ENCODE results near the gene PKMYT1. TPM values are rescaled to one million over a fixed set of nuclear protein-coding genes. Genes with fewer than 3 reads are reported as not detected.
"Not testable (repeated sequence)": the region's sequence is repeated elsewhere in the genome, so short reads cannot be mapped to it uniquely, and the experiment has no call there.

Gene PKMYT1
- total and polyA plus RNA-seq, 7 experiments from 2014 or later, result 0.93 to 89.1 TPM; not detected in 5

DNA sequence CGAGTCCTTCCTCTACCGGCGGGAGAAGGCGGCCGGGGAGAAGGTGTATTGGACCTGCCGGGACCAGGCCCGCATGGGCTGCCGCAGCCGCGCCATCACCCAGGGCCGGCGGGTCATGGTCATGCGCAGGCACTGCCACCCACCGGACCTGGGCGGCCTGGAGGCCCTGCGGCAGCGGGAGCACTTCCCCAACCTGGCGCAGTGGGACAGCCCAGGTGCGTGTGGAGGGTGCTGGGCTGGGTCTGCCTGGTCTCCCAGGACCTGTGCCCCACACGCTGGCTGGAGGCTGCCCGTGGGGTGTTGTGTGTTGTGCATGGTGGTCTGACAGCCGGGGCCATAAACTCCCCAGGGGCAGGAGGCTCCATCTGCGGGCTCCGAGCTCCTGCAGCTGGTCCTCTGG lies 43.1 kb downstream of the PKMYT1 start:
- no peak for ATAC-seq
- intact Hi-C loops (cut with micrococcal nuclease), result no loop called here
- ChIA-PET CTCF (no interaction called here), POLR2A (no interaction called here)
- Histone ChIP-seq H3K4me3 (ENCODE audit: low read length) (no peak overlapping the region), H3K9me3 (ENCODE audit: control insufficient read depth in 2 of 3, low read length in 3 of 3) (no peaks in the 10 kb centered on the region), H3K27me3 (ENCODE audit: control insufficient read depth in 2 of 2, insufficient read depth in 2 of 2, low read length in 2 of 2) (no peaks in the 10 kb centered on the region), H3K4me1 (ENCODE audit: control insufficient read depth in 2 of 2, insufficient read depth in 2 of 2, low read length in 2 of 2) (no peaks in the 10 kb centered on the region), H3K36me3 (ENCODE audit: control insufficient read depth in 2 of 3, insufficient read depth in 3 of 3, low read length in 3 of 3) (peaks cover 3 to 88% (median 11%) of the 10 kb centered on the region in 3 experiments), H3K27ac (ENCODE audit: low read depth, low read length) (no peak overlapping the region)
- Mint-ChIP-seq H3K4me3 (no peak overlapping the region), H3K9me3 (no peaks in the 10 kb centered on the region), H3K36me3 (peaks cover 6 to 31% (median 13%) of the 10 kb centered on the region in 5 donors), H3K27me3 (no peaks in the 10 kb centered on the region), H3K27ac (no peak overlapping the region), H3K4me1 (peaks cover 0 to 6% (median 0%) of the 10 kb centered on the region in 7 donors)
- DNase-seq, result no peak

DNA sequence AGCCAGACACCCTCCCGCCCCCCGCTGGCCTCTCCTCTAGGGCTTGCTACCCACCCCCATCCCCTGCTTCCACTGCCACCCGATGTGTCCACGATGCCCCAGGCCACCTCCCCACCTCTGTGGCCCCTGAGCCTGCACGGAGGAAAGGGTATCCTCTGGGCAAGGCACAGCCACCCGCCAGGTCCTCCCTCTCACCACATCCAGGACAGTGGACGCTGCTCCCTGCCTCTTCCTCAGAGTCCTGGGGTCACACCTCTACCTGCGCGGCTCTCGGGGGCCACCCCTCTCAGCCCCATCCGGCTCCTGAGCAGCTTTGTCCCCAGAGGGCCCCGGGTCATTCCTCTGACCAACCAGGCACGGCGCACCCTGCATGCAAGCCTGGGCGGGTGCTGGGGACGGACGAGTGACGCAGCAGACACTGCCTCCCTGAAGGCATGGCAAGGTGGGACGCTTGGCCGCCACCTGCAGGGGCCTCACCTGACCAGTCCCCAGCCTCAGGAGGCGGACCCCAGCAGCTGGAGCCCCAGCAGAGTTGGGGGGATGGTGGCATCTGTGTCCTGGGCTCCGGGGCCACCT lies 43.7 kb downstream of the PKMYT1 start:
- Mint-ChIP-seq H3K27me3 (no peaks in the 10 kb centered on the region), H3K36me3 (peaks cover 6 to 29% (median 12%) of the 10 kb centered on the region in 5 donors), H3K27ac (no peak overlapping the region), H3K4me1 (peaks cover 0 to 6% (median 0%) of the 10 kb centered on the region in 7 donors), H3K4me3 (no peak overlapping the region), H3K9me3 (no peaks in the 10 kb centered on the region)
- intact Hi-C loops (cut with micrococcal nuclease), result no loop called here
- DNase-seq, result no peak
- H3K4me1 ChIP-seq (ENCODE audit: control insufficient read depth in 2 of 2, insufficient read depth in 2 of 2, low read length in 2 of 2), result no peaks in the 10 kb centered on the region
- H3K9me3 ChIP-seq (ENCODE audit: control insufficient read depth in 2 of 3, low read length in 3 of 3), result no peaks in the 10 kb centered on the region
- no peaks in the 10 kb centered on the region for H3K27me3 ChIP-seq (ENCODE audit: control insufficient read depth in 2 of 2, insufficient read depth in 2 of 2, low read length in 2 of 2)
- no peak overlapping the region for H3K27ac ChIP-seq (ENCODE audit: low read depth, low read length)
- H3K36me3 ChIP-seq (ENCODE audit: control insufficient read depth in 2 of 3, insufficient read depth in 3 of 3, low read length in 3 of 3), result peaks cover 3 to 86% (median 11%) of the 10 kb centered on the region in 3 experiments
- H3K4me3 ChIP-seq (ENCODE audit: low read length), result no peak overlapping the region
- CTCF ChIA-PET, result no interaction called here
- POLR2A ChIA-PET, result no interaction called here
- ATAC-seq, result no peak

GRCh38 chr16:2934450-2934849 lies 45.8 kb downstream of the PKMYT1 start:
- peaks cover 6 to 21% (median 9%) of the 10 kb centered on the region in 5 donors for H3K36me3 Mint-ChIP-seq

DNA sequence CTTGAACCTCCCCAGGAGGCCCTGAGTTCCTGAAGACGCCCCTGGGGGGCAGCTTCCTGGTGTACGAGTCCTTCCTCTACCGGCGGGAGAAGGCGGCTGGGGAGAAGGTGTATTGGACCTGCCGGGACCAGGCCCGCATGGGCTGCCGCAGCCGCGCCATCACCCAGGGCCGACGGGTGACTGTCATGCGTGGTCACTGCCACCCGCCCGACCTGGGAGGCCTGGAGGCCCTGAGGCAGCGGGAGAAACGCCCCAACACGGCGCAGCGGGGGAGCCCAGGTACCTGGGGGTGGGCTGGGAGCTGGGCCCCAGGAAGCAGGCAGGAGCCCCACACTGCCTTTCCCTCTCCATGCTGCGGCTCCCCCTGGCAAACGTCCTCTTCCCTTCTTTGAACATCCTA lies 46.5 kb downstream of the PKMYT1 start:
- Histone ChIP-seq H3K4me1 (ENCODE audit: control insufficient read depth in 2 of 2, insufficient read depth in 2 of 2, low read length in 2 of 2) (no peaks in the 10 kb centered on the region), H3K36me3 (ENCODE audit: control insufficient read depth in 2 of 3, insufficient read depth in 3 of 3, low read length in 3 of 3) (peaks cover 0 to 81% (median 3%) of the 10 kb centered on the region in 3 experiments), H3K9me3 (ENCODE audit: control insufficient read depth in 2 of 3, low read length in 3 of 3) (no peaks in the 10 kb centered on the region), H3K27ac (ENCODE audit: low read depth, low read length) (no peak overlapping the region), H3K4me3 (ENCODE audit: low read length) (no peak overlapping the region), H3K27me3 (ENCODE audit: control insufficient read depth in 2 of 2, insufficient read depth in 2 of 2, low read length in 2 of 2) (no peaks in the 10 kb centered on the region)
- no peak overlapping the region for H3K4me3 Mint-ChIP-seq
- H3K27me3 Mint-ChIP-seq, result no peaks in the 10 kb centered on the region
- peaks cover 5 to 16% (median 9%) of the 10 kb centered on the region in 5 donors for H3K36me3 Mint-ChIP-seq
- H3K9me3 Mint-ChIP-seq, result no peaks in the 10 kb centered on the region
- CTCF ChIA-PET, result no interaction called here
- no peak for DNase-seq
- ATAC-seq, result no peak
- POLR2A ChIA-PET, result no interaction called here
- H3K4me1 Mint-ChIP-seq, result peaks cover 0 to 6% (median 0%) of the 10 kb centered on the region in 7 donors
- no peak overlapping the region for H3K27ac Mint-ChIP-seq
- intact Hi-C loops (cut with micrococcal nuclease), result no loop called here

More at GRCh38 chr16:2934450-2934849, 45.8 kb downstream of the PKMYT1 start:
- Histone ChIP-seq H3K27ac (ENCODE audit: low read depth, low read length) (no peak overlapping the region), H3K9me3 (ENCODE audit: control insufficient read depth in 2 of 3, low read length in 3 of 3) (no peaks in the 10 kb centered on the region), H3K4me1 (ENCODE audit: control insufficient read depth in 2 of 2, insufficient read depth in 2 of 2, low read length in 2 of 2) (no peaks in the 10 kb centered on the region), H3K4me3 (ENCODE audit: low read length) (no peak overlapping the region), H3K27me3 (ENCODE audit: control insufficient read depth in 2 of 2, insufficient read depth in 2 of 2, low read length in 2 of 2) (no peaks in the 10 kb centered on the region), H3K36me3 (ENCODE audit: control insufficient read depth in 2 of 3, insufficient read depth in 3 of 3, low read length in 3 of 3) (peaks cover under 1 to 81% (median 3%) of the 10 kb centered on the region in 3 experiments)
- Mint-ChIP-seq H3K27ac (peak overlapping the region in 2 of 9 donors; percentile 10 to 14), H3K27me3 (no peaks in the 10 kb centered on the region), H3K4me3 (no peak overlapping the region), H3K9me3 (no peaks in the 10 kb centered on the region), H3K4me1 (peaks cover 0 to 6% (median 0%) of the 10 kb centered on the region in 7 donors)
- intact Hi-C loops (cut with micrococcal nuclease), result no loop called here
- POLR2A ChIA-PET, result no interaction called here
- CTCF ChIA-PET, result no interaction called here
- DNase-seq, result no peak
- ATAC-seq, result no peak

- Mint-ChIP-seq H3K4me3 (no peak overlapping the region), H3K4me1 (peaks cover 0 to 6% (median 0%) of the 10 kb centered on the region in 7 donors), H3K27ac (no peak overlapping the region), H3K36me3 (peaks cover 5 to 15% (median 9%) of the 10 kb centered on the region in 5 donors), H3K27me3 (no peaks in the 10 kb centered on the region), H3K9me3 (no peaks in the 10 kb centered on the region)
- ChIA-PET POLR2A (no interaction called here), CTCF (no interaction called here)
- no peak overlapping the region for H3K4me3 ChIP-seq (ENCODE audit: low read length)
- no peak overlapping the region for H3K27ac ChIP-seq (ENCODE audit: low read depth, low read length)
- no peaks in the 10 kb centered on the region for H3K27me3 ChIP-seq (ENCODE audit: control insufficient read depth in 2 of 2, insufficient read depth in 2 of 2, low read length in 2 of 2)
- DNase-seq, result no peak
- H3K9me3 ChIP-seq (ENCODE audit: control insufficient read depth in 2 of 3, low read length in 3 of 3), result no peaks in the 10 kb centered on the region
- no peak for ATAC-seq
- no peaks in the 10 kb centered on the region for H3K4me1 ChIP-seq (ENCODE audit: control insufficient read depth in 2 of 2, insufficient read depth in 2 of 2, low read length in 2 of 2)
- intact Hi-C loops (cut with micrococcal nuclease), result no loop called here
- H3K36me3 ChIP-seq (ENCODE audit: control insufficient read depth in 2 of 3, insufficient read depth in 3 of 3, low read length in 3 of 3), result peaks cover 0 to 76% (median 3%) of the 10 kb centered on the region in 3 experiments
Observed at GRCh38 chr16:2933136-2933535, 47.1 kb downstream of the PKMYT1 start.

DNA sequence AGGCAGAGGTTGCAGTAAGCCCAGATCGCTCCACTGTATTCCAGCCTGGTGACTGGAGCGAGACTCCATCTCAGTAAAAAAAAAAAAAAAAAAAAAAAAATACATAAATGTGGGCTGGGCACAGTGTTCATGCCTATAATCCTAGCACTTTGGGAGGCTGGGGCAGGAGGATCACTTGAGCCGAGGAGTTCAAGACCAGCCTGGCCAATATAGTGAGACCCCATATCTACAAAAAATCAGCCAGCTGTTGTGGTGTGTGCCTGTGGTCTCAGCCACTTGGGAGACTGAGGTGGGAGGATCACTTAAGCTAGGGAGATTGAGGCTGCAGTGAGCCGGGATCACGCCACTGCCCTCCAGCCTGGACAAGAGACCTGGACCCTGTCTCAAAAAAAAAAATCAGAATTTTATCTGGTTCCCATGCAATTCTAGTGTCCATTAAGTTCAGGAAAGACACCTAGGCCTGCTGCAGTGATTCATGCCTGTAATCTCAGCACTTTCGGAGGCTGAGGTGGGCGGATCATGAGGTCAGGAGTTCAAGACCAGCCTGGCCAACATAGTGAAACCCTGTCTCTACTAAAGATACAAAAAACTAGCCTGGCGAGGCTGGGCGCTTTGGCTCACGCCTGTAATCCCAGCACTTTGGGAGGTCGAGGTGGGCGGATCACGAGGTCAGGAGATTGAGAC lies 48.9 kb downstream of the PKMYT1 start:
- peaks cover 11 to 19% (median 11%) of the 10 kb centered on the region in 7 donors for H3K4me1 Mint-ChIP-seq
- H3K27me3 Mint-ChIP-seq; H3K4me3 Mint-ChIP-seq; H3K9me3 ChIP-seq (ENCODE audit: control insufficient read depth in 2 of 3, low read length in 3 of 3); H3K27ac ChIP-seq (ENCODE audit: low read depth, low read length); H3K27me3 ChIP-seq (ENCODE audit: control insufficient read depth in 2 of 2, insufficient read depth in 2 of 2, low read length in 2 of 2); H3K9me3 Mint-ChIP-seq; ATAC-seq; H3K27ac Mint-ChIP-seq; DNase-seq; intact Hi-C loops (cut with micrococcal nuclease); H3K4me1 ChIP-seq (ENCODE audit: control insufficient read depth in 2 of 2, insufficient read depth in 2 of 2, low read length in 2 of 2); H3K4me3 ChIP-seq (ENCODE audit: low read length): not testable (repeated sequence)
- CTCF ChIA-PET, result interaction anchor here (0.7 kb wide), 1 partner anchor 18 kb away, joined by 5 read pairs; no protein-coding TSS in a partner anchor
- POLR2A ChIA-PET, result interaction anchor here (0.6 to 0.7 kb wide), 3 partner anchors 65 to 1333 kb away, joined by 3 to 5 read pairs (median 3); no protein-coding TSS in a partner anchor
- peaks cover 5 to 15% (median 9%) of the 10 kb centered on the region in 5 donors for H3K36me3 Mint-ChIP-seq
- peaks cover 0 to 59% (median 3%) of the 10 kb centered on the region in 3 experiments for H3K36me3 ChIP-seq (ENCODE audit: control insufficient read depth in 2 of 3, insufficient read depth in 3 of 3, low read length in 3 of 3)
